Measurements from ENCODE around the gene DCUN1D4.
A peak's percentile ranks its signal among the peaks of the same experiment; 100 is the strongest.

Gene DCUN1D4

DNA sequence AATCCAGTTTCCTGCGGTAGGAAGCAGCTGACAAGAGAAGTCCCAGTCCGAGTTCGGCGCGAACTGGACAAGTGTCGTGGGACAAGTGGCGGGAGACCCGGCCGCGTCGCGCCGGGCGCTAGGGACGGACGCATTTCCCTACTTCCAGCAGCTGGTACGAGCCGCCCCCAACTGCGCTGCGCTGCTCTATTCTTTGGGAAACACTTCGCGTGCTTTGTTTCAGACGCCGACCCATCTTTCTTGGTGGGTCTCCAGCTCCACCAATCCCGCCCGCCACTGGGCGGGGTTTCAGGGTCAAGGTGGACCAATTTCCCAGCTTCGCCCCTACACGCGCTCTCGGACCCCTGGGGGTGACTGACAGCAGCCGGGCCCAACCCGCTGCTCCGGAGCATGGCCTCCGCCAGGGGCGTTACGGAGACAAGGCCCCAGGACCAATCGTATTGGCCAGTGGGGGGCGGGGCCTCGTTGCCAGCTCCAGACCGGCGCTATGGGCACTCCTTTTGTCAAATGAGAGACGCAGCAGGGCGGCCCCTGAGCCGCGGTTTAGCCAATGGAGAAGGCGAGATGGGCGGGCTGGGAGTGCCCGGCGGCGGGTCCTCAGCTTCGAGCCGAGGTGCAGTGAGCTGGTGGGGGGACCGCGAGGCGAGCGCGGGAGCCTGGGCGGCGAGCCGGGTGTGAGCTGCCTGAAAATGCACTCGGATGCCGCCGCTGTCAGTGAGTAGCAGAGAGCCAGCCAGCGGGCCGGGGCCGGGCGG lies at the start of gene DCUN1D4:
Gene DCUN1D4 (plus strand): TSS at position 600 of the 755 bp plus-strand sequence. CDS start 90 bp downstream, at position 690.
- DNase-seq (ENCODE audit: low read depth): peak; percentile 100

DNA sequence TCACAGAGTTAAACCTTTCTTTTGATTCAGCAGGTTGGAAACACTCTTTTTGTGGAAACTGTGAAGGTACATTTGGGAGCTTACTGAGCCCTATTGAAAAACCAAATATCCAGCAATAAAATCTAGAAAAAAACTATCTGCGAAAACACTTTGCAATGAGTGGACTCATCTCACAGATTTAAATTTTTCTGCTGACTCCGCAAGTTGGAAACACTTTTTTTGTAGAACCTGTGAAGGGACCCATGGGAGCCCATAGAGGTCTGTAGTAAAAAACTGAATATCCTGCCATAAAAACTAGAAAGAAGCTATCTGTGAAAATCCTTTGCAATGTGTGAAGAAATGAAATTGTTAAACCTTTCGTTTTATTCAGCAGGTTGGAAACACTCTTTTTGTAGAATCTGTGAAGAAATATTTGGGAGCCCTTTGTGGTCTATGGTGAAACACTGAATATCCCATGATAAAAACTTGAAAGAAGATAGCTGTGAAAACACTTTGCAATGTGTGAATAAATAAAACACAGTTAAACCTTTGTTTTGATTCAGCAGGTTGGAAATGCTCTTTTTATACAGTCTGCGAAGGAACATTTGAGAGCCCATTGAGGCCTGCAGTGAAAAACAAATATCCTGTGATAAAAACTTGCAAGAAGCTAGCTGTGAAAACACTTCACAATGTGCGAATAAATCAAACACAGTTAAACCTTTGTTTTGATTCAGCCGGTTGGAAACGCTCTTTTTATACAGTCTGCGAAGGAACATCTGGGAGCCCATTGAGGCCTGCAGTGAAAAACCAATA lies 22.3 kb upstream of the DCUN1D4 start:
- no peak for DNase-seq (ENCODE audit: low read depth)

DNA sequence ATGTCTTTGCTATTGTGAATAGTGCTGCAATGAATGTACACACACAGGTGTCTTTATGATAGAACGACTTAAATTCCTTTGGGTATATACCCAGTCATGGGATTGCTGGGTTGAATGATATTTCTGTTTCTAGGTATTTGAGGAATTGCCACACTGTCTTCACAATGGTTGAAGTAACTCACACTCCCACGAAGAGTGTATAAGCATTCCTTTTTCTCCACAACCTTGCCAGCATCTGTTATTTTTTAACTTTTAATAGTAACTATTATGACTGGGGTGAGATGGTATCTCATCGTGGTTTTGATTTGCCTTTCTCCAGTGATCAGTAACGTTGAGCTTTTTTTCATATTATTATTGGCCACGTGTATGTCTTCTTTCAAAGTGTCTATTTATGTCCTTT lies 17.6 kb upstream of the DCUN1D4 start:
- DNase-seq (ENCODE audit: low read depth): peak; percentile 33

DNA sequence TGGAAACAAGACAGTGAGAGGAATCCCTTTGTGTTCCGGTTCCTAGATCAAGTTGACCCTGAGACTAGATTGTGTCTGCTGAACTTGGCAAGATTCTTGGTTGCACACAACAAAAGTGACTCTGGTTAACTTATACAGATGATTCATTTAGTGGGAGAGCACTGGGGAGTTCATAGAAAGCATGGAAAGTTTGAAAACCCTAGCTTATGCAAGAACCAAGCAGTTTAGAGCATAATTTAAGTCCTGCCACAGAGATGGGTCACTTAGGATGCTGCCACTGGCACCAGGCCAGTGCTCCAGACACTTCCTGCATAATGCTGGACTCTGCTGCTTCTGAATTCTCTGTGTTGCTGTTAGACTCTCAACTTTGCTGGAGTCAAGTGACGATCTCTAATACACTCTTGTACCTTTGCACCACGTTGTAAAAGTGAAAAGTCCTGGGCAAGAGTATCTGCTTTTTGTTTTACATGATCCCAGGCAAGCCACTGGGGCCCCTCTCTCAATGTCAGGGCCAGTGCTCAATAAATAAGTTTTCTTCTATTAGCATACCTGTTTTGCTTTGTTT lies 12.7 kb upstream of the DCUN1D4 start:
- peak; percentile 36 for DNase-seq (ENCODE audit: low read depth)

DNA sequence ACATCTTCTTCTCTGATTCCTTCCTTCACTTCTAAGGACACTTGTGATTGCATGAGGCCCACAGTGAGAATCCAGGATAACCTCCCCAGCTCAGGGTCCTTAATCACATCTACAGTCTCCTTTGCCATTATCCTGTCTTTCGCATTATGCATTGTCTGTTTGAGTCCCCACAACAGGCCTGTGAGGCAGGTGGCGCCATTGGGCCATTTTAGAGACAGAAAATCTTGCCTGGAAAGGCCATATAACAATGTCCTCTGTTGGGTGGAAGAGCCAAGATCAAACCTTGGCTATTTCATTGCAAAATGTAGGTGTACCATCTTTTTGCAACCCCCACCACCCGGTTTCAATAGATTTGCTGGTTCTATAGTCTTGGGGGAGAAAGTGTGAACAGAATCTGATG lies 11.8 kb upstream of the DCUN1D4 start:
- DNase-seq (ENCODE audit: low read depth): peak; percentile 65

DNA sequence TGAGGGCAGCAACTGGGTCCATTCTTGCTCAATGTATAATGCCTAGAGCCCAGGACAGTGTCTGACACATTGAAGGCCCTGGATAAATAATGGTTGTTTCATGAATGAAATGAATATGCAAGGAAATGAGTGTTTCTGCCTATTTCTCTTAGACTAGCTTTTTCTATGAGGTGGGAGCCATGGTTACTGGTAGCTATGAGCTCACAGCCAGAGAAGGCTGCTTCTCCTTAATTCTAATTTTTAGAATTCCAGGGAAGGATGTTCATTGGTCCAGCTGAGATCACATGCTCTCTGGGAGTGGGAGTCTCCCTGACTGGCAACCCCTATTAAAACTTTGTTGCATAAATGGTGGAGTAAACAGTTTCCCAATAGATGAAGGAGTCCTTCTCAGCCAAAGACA lies 9.7 kb upstream of the DCUN1D4 start:
- no peak for DNase-seq (ENCODE audit: low read depth)

DNA sequence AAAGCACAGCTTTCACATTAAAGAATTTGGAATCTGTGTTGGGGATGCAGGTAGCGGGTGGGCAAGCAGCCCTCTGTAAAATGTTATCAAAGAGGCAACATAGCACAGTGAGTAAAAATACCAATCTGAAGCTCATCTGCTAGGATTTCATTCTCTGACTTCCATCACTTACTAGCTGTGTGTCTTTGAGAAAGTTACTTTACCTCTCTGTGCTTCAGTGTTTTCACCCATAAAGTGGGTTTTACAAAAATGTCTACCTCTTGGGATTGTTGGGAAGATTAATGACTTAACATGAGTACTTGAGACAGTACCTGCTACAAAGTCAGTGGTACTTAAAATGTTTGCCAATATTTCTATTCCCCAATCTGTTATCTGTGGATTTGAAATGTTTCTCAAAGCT lies 7.9 kb upstream of the DCUN1D4 start:
- DNase-seq (ENCODE audit: low read depth): no peak

GRCh38 chr4:51835855-51836254 lies 7.1 kb upstream of the DCUN1D4 start:
- no peak for DNase-seq (ENCODE audit: low read depth)

DNA sequence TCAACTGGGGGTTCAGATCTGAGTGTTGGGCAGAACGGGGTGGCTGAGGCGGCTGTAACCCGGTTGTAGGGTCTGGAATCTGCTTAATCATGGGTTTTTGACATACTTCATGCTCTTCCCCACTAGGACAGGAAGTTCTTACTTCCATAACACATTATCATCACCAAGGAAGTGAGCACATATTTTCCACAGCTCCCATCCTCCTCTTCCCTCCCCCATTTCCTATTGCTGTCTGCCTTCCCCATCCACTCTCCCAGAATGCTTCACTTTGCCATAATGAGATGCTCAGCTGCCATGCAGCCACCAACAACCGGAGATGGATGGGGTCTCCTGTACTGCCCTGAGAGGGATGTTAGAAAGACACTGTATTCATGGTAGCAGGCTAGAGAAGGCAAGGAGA lies 6.4 kb upstream of the DCUN1D4 start:
- peak; percentile 61 for DNase-seq (ENCODE audit: low read depth)

DNA sequence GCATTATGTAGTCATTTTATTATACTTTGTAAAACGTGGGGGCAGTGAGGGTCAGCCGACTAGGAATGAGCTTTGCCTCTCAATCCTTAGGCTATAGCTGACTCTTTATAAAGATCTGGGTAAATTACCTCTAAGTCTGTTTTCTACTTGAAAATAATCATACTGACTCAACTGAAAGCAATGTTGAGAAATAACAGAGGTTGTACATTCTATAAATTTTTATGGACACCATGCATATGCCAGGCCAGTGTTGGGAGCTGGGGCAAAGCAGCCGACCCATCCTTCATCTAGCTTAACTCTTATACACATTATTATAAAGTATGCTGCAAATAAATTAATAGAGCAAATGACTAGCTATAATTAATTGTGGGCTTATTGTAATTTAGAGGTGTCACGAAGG lies 2.2 kb upstream of the DCUN1D4 start:
- DNase-seq (ENCODE audit: low read depth): peak; percentile 43

GRCh38 chr4:51842167-51842553 lies 793 bp upstream of the DCUN1D4 start:
- DNase-seq (ENCODE audit: low read depth): no peak

GRCh38 chr4:51843309-51844152 lies 578 bp downstream of the DCUN1D4 start:
- DNase-seq (ENCODE audit: low read depth): peak; percentile 65

DNA sequence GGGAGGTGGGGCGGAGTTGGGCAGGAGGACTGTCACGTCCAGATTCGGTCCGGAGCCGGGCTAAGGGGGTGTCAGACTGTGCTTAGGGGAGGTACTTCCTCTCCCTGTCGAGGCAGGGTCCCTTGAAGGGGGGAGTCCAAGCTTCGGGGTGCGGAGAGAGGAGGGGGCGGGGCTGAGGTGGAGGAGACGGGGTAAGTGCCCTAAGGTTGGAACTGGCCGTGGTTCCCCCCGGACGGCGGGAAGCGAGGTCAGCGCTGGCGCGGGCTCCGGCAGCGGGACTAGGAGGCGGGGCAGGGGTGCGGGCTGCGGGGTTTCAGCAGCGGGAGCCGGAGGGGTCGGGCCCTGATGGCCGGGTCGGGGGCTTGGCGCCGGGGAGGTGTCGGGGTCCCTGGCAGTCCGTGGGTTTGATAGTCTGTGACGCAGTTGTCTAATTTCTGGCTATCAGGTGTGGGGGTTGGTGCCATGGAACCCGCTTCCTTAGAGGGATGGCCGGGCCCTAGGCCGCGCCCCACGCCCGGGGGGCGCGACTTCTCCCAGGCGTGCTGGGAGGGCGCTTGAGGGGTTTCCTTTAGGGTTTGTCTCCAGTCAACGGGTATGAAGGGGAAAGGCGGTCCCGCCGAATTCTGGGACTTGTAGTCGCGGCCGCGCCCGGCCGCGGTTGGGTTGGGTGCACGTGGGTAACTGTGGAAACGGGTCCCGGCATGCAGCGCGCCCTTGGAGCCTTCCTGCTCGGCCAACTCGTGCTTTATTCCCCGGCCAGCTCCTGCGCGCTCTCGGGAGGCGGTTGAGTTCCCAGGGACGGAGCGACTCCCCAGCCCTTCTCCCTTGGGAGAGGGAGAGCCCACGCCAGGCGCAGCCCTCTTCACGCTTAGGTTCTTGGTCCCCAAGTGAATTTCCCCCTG lies 1.5 kb downstream of the DCUN1D4 start:
- DNase-seq (ENCODE audit: low read depth): peak; percentile 93

GRCh38 chr4:51845055-51845426 lies 2.1 kb downstream of the DCUN1D4 start:
- DNase-seq (ENCODE audit: low read depth): no peak

- DNase-seq (ENCODE audit: low read depth): peak; percentile 20
These were observed 2.8 kb downstream of the DCUN1D4 start for GRCh38 chr4:51845711-51846110.

DNA sequence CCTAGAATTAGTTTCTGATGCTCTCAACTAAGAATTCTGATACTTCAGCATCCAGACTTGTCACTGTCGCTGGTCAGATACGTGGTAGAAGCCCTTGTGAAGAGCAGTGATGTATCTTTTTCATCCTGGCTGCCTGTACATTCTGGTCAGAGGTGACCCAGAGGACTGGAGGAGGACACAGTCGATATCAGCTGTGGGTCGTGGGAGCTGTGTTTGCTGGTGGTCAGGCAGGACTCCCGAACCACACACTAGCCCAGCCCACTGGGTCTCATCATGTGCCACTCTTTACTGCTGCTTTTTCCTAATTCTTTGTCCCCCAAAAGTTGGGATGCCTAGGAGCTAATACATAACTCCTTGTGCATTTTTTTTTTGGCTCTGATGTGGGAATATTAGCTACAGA lies 6.5 kb downstream of the DCUN1D4 start:
- no peak for DNase-seq (ENCODE audit: low read depth)

DNA sequence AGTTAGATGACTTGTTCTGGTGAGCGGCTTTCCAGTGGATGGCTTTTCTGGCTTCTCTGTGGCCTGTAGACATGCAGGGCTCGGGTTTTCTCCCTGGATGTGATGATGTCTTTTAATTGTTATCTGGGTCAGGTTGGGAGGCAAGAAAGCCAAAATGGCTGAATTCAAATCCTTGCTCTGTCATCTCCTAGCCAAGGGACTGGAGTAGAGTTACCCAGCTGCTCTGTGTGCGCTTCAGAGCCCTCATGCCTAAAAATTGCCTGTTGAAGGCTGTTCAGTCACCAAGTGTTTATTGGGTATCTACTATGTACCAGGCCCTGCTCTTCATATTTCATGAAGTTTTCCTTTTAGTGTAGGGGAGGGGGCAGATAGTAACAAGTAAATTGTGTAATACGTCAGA lies 7.3 kb downstream of the DCUN1D4 start:
- DNase-seq (ENCODE audit: low read depth): no peak

DNA sequence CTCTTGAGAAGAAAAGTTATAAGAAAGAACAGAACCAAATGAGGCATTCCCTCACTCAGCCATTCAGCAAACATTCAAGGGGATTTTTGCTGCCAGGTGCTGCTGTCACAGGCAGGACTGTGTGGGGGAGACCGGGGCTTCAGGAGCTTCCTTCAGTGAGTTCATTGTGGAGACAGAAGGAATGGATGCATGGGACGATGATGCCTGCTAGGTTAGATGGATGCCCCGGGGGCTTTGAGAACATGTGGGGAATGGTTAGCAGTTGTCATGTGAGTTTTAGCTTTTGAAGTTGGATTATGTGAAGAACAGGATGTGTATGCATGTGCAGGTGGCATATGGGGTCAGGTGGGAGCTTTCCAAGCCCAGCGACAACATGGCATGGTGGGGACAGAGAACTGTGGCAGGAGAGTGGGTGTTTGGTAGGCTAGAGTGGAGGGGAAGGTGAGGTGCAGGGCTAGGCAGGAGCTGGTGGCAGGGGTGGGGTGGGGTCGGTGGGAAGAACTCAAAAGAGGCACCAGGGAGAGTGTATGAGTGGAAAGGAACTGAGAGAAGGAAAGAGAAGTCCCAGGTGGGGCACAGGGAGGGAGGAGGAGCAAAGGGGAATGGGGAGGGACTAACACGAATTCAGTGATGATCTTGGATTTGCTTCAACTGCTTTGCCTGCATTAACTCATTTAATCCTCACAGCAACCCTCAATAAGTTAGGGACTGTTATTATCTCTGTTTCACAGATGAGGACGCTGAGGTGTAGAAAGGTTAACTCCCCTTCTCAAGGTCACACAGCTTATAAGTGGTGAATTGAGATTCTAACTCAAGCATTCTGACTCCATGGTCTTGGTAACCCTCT lies 8.4 kb downstream of the DCUN1D4 start:
- DNase-seq (ENCODE audit: low read depth): no peak

GRCh38 chr4:51851937-51852290 lies 9.0 kb downstream of the DCUN1D4 start:
- DNase-seq (ENCODE audit: low read depth): no peak

DNA sequence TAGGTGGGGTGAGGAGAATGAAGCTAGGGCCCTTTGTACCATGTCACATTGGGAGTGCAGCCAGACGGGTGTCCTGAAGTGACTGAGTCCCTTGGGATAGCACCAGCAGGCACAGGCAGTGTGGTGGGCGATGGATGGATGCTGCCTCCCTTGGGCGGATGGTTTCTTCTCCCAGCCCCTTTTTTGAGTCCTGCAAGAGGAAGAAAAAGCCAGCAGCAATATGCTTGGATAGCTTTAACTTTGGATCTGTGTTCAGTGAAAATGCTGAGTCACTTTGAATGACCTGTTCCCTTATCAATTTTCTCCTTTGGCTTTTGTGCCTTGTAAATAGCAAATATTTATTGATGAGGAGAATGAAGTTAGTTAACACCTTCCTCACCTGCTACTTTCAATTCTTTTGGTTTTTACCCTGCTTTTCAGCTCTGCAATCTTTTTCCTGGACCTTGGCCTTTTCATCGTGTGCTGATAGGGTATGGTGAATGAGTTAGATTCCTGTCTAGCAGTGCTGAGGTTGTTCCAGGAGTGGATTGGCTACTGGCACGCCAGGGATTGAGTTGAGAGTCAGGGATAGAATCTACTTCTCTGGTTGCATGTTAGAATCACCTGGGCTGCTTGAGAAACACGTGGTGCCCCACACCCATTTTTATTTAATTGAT lies 10.2 kb downstream of the DCUN1D4 start:
- no peak for DNase-seq (ENCODE audit: low read depth)
